GM10266 (cell line): ENCODE data around the gene DOCK2.

Experiments
- DNase-seq: peaks from one replicate; pipeline ENCODE4 v3.0.0; 2012; ENCODE audit errors: extremely low spot score
- CTCF ChIP-seq: IDR thresholded peaks from 2 replicates; pipeline ENCODE4 v1.5.1; 2012; ENCODE audit warnings: mild to moderate bottlenecking, low read depth; ENCODE audit not compliant: control insufficient read depth, insufficient read depth; ENCODE audit errors: missing control alignments

DOCK2 gene

GRCh38 chr5:169707686-169708085 lies 70.6 kb downstream of the DOCK2 start:
- DNase-seq: no peak
- no peak for TF ChIP-seq CTCF

GRCh38 chr5:169710675-169711074 lies 73.6 kb downstream of the DOCK2 start:
- no peak for TF ChIP-seq CTCF

GRCh38 chr5:169711551-169712225 lies 74.6 kb downstream of the DOCK2 start:
- no peak for TF ChIP-seq CTCF
- no peak for DNase-seq

More at GRCh38 chr5:169710675-169711074, 73.6 kb downstream of the DOCK2 start:
- DNase-seq: no peak

- TF ChIP-seq CTCF: no peak
- no peak for DNase-seq
These were observed 75.4 kb downstream of the DOCK2 start for GRCh38 chr5:169712428-169712827.

- TF ChIP-seq CTCF: no peak
- DNase-seq: no peak
These were observed 79.2 kb downstream of the DOCK2 start for GRCh38 chr5:169716287-169716686.

- TF ChIP-seq CTCF: no peak
- DNase-seq: no peak
These were observed 80.2 kb downstream of the DOCK2 start for GRCh38 chr5:169717288-169717687.
